ENCODE measurements around the gene NR1H2.
"Not testable (repeated sequence)": the region's sequence is repeated elsewhere in the genome, so short reads cannot be mapped to it uniquely, and the experiment has no call there.

DNA sequence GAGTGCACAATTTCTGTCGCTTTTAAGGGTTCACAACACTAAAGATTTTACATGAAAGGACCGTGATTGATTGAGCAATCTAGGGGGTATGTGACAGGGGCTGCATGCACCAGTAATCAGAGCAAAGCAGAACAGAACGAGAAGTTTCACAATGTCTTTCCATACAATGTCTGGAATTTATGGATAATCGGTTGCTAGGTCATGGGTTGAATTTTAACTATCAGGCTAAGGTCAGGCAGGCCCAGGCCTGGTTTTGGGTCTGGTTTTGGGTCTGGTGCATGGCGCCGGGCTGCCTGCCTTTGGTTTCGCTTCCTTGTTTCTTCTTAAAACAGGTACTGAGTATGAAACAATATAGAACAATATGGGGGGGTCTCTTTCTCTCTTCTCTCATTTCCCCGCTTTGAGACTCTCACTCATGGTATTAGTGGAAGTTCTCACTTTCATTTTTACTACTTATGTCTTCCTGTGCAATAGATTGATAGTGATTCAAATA is 29.1 kb upstream of the NR1H2 start:
- not testable (repeated sequence) for TF ChIP-seq POLR2A (IDR thresholded peaks at IDR 0.05)
- TF ChIP-seq, protein P1, sequence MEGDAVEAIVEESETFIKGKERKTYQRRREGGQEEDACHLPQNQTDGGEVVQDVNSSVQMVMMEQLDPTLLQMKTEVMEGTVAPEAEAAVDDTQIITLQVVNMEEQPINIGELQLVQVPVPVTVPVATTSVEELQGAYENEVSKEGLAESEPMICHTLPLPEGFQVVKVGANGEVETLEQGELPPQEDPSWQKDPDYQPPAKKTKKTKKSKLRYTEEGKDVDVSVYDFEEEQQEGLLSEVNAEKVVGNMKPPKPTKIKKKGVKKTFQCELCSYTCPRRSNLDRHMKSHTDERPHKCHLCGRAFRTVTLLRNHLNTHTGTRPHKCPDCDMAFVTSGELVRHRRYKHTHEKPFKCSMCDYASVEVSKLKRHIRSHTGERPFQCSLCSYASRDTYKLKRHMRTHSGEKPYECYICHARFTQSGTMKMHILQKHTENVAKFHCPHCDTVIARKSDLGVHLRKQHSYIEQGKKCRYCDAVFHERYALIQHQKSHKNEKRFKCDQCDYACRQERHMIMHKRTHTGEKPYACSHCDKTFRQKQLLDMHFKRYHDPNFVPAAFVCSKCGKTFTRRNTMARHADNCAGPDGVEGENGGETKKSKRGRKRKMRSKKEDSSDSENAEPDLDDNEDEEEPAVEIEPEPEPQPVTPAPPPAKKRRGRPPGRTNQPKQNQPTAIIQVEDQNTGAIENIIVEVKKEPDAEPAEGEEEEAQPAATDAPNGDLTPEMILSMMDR (IDR thresholded peaks at IDR 0.05) = not testable (repeated sequence)

Data from uterus (tissue), 2 donors.